ENCODE results near the gene TLE5. TPM values are rescaled to one million over a fixed set of nuclear protein-coding genes. Genes with fewer than 3 reads are reported as not detected.

The TLE5 gene
- polyA plus RNA-seq, 3 donors = 27.5 to 309 (median 34.4) TPM

DNA sequence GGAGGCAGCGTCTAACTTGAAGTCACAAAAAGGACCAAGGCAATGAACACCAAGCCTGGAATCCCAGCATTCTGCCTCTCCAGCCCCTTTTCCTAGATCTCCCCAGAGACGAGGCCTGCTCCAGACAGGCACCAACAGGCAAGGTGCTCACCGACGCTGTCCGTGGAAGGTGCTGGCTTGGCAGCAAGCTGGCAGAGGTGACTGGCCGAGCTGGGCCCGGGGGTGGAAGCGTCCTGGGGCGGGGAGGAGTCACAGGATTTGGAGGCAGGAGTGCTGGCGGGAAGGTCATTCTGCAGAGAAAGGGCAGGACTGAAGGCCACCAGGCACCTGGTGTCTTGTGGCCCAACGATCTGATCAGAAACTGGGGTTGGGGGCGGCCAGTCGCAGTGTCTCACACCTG lies 51.4 kb downstream of the TLE5 start:
- Histone ChIP-seq H3K4me2 (replicated peaks; ENCODE audit: extremely low read depth, low read length, poor library complexity, severe bottlenecking) (no peak overlapping the region), H3K4me1 (ENCODE audit: control insufficient read depth in 1 of 2, insufficient read depth in 2 of 2, low read length in 2 of 2) (no peaks in the 10 kb centered on the region), H3K9ac (ENCODE audit: insufficient read depth, low read length, poor library complexity, severe bottlenecking) (no peak overlapping the region), H3K27ac (ENCODE audit: low read depth in 1 of 2, low read length in 2 of 2) (no peak overlapping the region), H3K4me3 (replicated peaks in 1 of 3; ENCODE audit: low read depth in 2 of 3, low read length in 3 of 3) (no peak overlapping the region), H2AFZ (ENCODE audit: insufficient read depth, low read depth, low read length, poor library complexity, severe bottlenecking) (no peak overlapping the region), H4K20me1 (ENCODE audit: insufficient read depth, low read length) (no peaks in the 10 kb centered on the region), H3K36me3 (replicated peaks in 1 of 2; ENCODE audit: control insufficient read depth in 1 of 2, insufficient read depth in 2 of 2, low read length in 2 of 2) (no peaks in the 10 kb centered on the region), H3K9me3 (replicated peaks in 1 of 2; ENCODE audit: control insufficient read depth in 1 of 2, insufficient read depth in 1 of 2, low read length in 2 of 2) (no peaks in the 10 kb centered on the region), H3K27me3 (ENCODE audit: control insufficient read depth in 2 of 2, insufficient read depth in 2 of 2, low read length in 2 of 2) (no peaks in the 10 kb centered on the region), H3K79me2 (ENCODE audit: insufficient read depth, low read length) (no peaks in the 10 kb centered on the region)
- Mint-ChIP-seq H3K27me3 (ENCODE audit: low read depth in 3 of 3) (peaks cover 6 to 8% (median 7%) of the 10 kb centered on the region in 3 donors), H3K27ac (no peak overlapping the region), H3K9me3 (no peaks in the 10 kb centered on the region), H3K4me3 (no peak overlapping the region), H3K36me3 (no peaks in the 10 kb centered on the region), H3K4me1 (no peaks in the 10 kb centered on the region)
- 93% methylated on average over 13 of the region's 13 CpGs for WGBS (ENCODE audit: insufficient coverage)
- no peak for TF ChIP-seq CTCF (IDR thresholded peaks at IDR 0.05)
- intact Hi-C loops (cut with micrococcal nuclease) = no loop called here
- no peak for DNase-seq

DNA sequence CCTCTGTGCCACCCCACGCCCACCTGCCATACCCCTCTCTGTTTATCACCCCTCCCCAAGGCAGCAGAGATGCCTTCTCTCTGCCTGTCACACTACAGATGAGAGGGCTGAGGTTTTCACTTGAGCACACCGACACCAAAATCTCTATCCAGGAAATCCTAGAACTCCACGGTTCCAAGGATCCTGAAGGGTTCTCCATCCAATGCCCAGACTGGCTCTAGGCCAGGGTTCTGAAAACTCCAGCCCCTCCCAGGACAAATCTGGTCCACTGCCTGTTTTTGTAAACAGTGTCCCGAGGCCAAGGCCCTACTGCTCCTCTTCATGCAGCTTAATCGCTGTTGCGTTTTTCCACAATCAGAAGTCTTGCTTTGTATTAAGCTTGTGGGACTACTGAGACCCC lies 53.3 kb downstream of the TLE5 start:
- no peaks in the 10 kb centered on the region for H3K79me2 ChIP-seq (ENCODE audit: insufficient read depth, low read length)
- no peak overlapping the region for H3K27ac Mint-ChIP-seq
- WGBS (ENCODE audit: insufficient coverage) = 85% methylated on average over 5 of the region's 6 CpGs

More for the DNA sequence above, 53.3 kb downstream of the TLE5 start:
- H3K36me3 Mint-ChIP-seq = no peaks in the 10 kb centered on the region
- DNase-seq = no peak
- Histone ChIP-seq H3K4me1 (ENCODE audit: control insufficient read depth in 1 of 2, insufficient read depth in 2 of 2, low read length in 2 of 2) (no peaks in the 10 kb centered on the region), H4K20me1 (ENCODE audit: insufficient read depth, low read length) (no peaks in the 10 kb centered on the region), H3K4me2 (replicated peaks; ENCODE audit: extremely low read depth, low read length, poor library complexity, severe bottlenecking) (no peak overlapping the region), H3K4me3 (replicated peaks in 1 of 3; ENCODE audit: low read depth in 2 of 3, low read length in 3 of 3) (no peak overlapping the region), H3K27ac (ENCODE audit: low read depth in 1 of 2, low read length in 2 of 2) (no peak overlapping the region), H3K9me3 (replicated peaks in 1 of 2; ENCODE audit: control insufficient read depth in 1 of 2, insufficient read depth in 1 of 2, low read length in 2 of 2) (no peaks in the 10 kb centered on the region), H3K9ac (ENCODE audit: insufficient read depth, low read length, poor library complexity, severe bottlenecking) (no peak overlapping the region), H2AFZ (ENCODE audit: insufficient read depth, low read depth, low read length, poor library complexity, severe bottlenecking) (no peak overlapping the region), H3K27me3 (ENCODE audit: control insufficient read depth in 2 of 2, insufficient read depth in 2 of 2, low read length in 2 of 2) (no peaks in the 10 kb centered on the region), H3K36me3 (replicated peaks in 1 of 2; ENCODE audit: control insufficient read depth in 1 of 2, insufficient read depth in 2 of 2, low read length in 2 of 2) (no peaks in the 10 kb centered on the region)
- H3K27me3 Mint-ChIP-seq (ENCODE audit: low read depth in 3 of 3) = peaks cover 7 to 20% (median 12%) of the 10 kb centered on the region in 3 donors
- H3K4me3 Mint-ChIP-seq = no peak overlapping the region
- peaks cover 0 to 6% (median 0%) of the 10 kb centered on the region in 7 donors for H3K9me3 Mint-ChIP-seq
- H3K4me1 Mint-ChIP-seq = no peaks in the 10 kb centered on the region
- intact Hi-C loops (cut with micrococcal nuclease) = no loop called here
- no peak for TF ChIP-seq CTCF (IDR thresholded peaks at IDR 0.05)
